Activated CD8-positive, alpha-beta memory T cell treated with anti-CD3 and anti-CD28 coated beads for 24 hours (primary cell): ENCODE results near the gene MAMSTR.
A peak's percentile ranks its signal among the peaks of the same experiment; 100 is the strongest.
"Not testable (repeated sequence)": the region's sequence is repeated elsewhere in the genome, so short reads cannot be mapped to it uniquely, and the experiment has no call there.

Experiments
- DNase-seq: peaks from one replicate; pipeline ENCODE4 v3.0.0-alpha.2; 2020

The MAMSTR gene, protein sequence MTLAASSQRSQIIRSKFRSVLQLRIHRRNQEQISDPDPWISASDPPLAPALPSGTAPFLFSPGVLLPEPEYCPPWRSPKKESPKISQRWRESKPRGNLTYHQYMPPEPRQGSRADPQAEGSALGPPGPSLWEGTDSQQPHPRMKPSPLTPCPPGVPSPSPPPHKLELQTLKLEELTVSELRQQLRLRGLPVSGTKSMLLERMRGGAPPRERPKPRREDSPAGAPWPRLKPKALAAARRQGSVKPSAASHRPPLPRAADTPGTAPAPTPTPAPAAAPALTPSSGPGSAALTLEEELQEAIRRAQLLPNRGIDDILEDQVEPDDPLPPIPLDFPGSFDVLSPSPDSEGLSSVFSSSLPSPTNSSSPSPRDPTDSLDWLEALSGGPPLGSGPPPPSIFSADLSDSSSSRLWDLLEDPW

GRCh38 chr19:48719263-48720171, at the start of gene MAMSTR:
TSS of gene MAMSTR (minus strand) at chr19:48719725. CDS start at chr19:48719031, 694 bp downstream.
- DNase-seq, result no peak

- no peak for DNase-seq
Measured at GRCh38 chr19:48768994-48769713, 49.6 kb upstream of the MAMSTR start.

GRCh38 chr19:48768171-48768753, 48.7 kb upstream of the MAMSTR start:
- not testable (repeated sequence) for DNase-seq

DNA sequence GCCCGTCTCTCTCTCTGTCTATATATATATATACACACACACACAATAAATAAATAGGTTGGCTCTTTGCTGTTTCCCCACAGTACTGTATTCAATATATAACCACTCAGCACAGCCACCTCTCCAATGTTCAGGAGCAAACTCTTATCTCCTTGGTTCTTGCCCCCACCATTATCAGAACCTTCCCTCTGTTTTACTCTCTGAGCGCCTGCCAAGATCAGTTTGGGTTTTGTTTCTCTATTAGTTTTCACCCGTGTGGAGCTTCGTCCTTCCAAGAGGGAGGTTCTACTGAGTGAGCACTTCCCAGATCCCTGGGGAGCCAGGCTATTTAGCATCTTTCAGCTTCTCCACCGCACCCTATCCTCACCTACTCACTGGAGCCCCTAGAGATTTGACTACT, 46.3 kb upstream of the MAMSTR start:
- DNase-seq, result not testable (repeated sequence)

DNA sequence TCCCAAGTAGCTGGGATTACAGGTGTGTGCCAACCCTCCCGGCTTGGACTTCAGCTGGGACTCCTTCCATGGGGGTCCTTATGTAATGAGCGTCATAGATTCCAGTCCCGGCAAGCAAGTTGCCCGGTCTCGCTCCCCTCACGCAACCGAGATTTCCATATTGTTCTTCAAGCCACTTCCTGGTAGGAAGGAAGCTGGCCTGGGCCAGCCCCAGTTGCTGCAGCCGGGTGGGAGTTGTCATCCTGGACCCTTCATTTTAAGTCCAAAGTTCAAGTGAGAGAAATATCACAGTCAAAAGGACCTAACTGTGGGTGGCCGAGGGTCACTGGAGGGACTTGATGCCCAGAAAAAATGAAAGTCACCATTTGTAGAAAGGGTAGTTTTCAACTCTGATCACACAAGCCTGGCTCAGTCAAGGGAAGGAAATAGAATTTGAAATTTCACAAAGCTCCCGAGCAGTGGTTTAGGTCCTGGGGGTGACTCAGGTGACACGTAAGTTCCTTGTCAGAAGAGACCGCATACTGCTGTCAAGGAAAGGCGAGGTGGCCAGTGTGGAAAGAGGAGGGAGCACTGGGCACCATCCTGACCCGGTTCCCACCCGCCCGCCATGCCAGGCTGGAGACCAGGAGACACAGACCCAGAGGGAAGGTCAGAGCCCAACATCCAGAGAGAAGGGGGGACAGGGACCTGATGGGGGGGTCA, 41.1 kb upstream of the MAMSTR start:
- no peak for DNase-seq

DNA sequence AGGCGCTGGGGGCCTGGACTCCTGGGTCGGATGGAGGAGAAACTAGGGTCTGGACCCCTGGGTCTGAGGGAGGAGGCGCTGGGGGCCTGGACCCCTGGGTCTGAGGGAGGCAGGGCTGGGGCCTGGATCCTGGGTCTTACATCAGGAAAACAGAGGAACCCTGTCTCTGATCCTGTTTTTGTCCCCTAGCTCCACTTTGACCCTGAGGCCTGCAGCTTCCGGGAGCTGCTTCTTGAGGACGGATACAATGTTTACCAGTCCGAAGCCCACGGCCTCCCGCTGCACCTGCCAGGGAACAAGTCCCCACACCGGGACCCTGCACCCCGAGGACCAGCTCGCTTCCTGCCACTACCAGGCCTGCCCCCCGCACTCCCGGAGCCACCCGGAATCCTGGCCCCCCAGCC, 38.2 kb upstream of the MAMSTR start:
- DNase-seq, result no peak

DNA sequence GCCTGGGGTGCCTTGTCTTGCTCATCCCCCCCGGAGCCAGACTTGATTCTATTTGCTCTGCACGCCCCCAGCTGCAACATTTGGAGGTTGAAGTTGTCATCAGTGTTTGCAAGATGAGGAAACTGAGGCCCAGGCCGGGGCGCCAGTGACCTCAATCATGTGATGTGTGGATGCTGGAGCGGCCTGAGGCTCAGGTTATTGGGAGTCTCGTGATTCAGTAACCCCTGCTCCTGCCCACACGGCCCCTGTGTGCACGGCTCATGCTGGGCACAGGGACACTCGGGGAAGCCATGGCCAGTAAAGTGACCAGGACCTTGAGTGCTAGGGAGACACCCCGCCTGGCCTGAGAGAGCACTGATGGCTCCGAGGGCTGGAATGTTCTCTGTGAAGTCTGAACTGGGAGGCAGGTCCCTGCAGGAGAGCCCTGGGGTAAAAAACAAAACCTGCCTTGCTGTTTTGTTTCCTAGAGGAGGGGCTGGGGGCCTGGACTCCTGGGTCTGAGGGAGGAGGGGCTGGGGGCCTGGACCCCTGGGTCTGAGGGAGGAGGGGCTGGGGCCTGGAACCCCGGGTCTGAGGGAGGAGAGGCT, 37.7 kb upstream of the MAMSTR start:
- no peak for DNase-seq

- no peak for DNase-seq
Measured at GRCh38 chr19:48756686-48757085, 37.2 kb upstream of the MAMSTR start.

DNA sequence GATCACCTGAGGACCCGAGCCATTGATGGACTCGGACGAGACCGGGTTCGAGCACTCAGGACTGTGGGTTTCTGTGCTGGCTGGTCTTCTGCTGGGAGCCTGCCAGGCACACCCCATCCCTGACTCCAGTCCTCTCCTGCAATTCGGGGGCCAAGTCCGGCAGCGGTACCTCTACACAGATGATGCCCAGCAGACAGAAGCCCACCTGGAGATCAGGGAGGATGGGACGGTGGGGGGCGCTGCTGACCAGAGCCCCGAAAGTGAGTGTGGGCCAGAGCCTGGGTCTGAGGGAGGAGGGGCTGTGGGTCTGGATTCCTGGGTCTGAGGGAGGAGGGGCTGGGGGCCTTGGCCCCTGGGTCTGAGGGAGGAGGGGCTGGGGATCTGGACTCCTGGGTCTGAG, 36.7 kb upstream of the MAMSTR start:
- no peak for DNase-seq

DNA sequence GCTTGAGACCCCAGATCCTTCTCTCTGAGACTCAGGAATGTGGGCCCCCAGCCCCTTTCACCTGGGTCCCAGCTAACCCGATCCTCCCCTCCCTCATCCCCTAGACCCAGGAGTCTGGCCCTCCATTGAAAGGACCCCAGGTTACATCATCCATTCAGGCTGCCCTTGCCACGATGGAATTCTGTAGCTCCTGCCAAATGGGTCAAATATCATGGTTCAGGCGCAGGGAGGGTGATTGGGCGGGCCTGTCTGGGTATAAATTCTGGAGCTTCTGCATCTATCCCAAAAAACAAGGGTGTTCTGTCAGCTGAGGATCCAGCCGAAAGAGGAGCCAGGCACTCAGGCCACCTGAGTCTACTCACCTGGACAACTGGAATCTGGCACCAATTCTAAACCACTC, 36.3 kb upstream of the MAMSTR start:
- no peak for DNase-seq

DNA sequence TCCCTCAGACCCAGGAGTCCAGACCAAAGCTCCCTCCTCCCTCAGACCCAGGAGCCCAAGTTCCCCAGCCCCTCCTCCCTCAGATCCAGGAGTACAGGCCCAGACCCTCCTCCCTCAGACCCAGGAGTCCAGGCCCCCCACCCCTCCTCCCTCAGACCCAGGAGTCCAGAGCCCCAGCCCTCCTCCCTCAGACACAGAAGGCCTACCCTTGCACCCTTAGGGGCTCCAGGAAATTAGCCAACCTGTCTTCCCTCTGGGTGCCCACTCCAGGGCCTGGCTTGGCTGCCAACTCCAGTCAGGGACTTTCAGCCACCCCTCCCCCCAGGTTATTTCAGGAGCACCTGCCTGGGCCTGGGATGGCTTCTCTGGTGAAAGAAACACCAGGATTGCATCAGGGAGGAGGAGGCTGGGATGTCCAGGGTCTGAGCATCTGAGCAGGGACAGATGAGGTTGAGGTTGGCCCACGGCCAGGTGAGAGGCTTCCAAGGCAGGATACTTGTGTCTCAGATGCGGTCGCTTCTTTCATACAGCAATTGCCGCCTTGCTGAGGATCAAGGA, 35.6 kb upstream of the MAMSTR start, which contains the start of gene FGF21:
Gene FGF21, plus strand, starts transcription at position 441 of the 558 bp plus-strand sequence. CDS start 713 bp downstream, outside the sequence.
- no peak for DNase-seq

- DNase-seq, result peak; percentile 72
Measured at GRCh38 chr19:48752496-48753365, 33.2 kb upstream of the MAMSTR start, which contains the start of gene FUT1. TSS of gene FUT1 (minus strand) at chr19:48752641. CDS start at chr19:48751281, 1,360 bp downstream.

DNA sequence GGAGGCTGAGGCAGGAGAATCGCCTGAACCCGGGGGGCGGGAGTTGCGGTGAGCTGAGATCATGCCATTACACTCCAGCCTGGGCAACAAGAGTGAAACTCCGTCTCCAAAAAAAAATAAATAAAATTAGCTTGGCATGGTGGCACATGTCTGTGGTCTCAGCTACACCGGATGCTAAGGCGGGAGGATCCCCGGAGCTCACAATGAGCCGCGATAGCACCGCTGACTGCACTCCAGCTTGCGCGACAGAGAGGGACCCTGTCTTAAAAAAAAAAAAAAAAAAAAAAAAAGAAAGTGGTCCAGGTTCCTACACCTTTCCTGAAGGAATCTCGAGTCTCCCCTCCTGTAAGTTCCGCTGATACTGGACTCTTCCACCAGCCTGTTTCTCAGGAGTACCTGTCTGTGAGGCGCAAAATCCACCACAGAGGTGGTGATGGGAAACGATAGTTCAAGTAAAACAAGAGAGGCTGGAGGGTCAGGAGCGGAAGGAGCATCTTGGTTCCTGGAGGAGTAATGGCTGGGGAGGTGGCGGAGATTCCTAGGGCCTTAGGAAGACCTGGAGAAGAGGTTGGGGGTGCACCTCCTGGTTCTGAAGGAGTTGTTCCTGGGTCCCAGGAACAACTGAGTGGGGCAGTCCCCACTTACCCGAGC, 32.4 kb upstream of the MAMSTR start:
- no peak for DNase-seq

DNA sequence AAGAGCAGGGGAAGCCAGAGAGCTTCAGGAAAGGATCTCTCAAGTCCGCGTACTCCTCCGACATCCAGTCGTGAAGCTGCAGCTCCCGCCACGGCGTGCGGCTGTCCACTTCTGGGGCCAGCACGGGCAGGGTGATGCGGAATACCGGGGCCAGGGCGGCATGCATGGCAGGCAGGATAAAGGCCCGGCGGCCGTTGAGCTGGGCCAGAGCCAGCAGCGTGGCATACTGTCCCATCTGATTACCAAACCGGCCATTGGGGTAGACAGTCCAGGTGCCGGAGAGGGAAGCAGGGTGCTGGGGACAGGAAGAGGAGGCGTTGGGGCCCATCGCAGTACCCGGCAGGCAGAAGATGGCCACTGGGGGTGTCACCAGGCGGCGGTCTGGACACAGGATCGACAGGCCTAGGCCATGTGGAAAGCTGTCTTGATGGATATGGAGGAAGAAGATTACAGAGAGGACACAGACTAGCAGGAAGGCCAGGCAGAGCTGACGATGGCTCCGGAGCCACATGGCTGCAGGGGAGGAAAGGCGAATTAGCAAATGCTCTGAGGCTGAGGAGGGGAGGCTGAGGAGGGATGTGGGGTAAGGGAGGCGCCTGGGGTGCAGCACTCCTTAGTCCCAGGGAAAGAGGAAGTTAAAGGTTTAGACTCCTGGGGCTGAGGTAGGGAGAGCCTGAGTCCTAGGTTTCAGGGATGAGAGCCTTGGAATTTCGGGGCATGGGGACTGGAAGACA, 31.4 kb upstream of the MAMSTR start:
- no peak for DNase-seq

GRCh38 chr19:48750351-48750750, 30.8 kb upstream of the MAMSTR start:
- DNase-seq, result no peak

DNA sequence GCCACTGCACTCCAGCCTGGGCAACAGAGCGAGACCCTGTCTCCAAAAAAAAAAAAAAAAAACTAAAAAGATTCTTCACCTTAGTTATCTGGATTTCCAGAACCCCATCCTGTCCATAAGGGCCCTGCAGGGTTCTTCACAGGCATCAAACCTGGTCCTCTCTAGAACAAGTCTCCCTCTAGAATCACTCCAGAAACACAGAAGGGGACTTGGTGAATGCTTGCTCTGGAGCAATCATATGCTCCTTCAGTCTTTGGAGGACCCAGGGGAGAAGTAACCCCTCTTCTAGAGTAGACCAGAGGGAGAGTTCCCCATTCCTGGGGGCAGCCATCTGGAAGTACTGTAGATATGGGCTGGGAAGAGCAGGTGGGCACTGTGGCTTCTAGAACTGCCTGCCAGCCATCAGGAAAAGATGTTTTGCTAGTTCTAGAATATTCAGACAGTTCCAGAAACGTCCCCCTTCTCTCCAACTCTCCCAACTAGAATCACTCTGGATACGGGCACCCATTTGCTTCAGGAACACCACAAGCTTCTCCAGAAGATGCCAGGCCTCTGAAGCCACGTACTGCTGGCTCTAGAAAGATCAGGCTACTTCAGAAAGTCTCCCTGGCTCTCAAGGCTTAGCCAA, 30.2 kb upstream of the MAMSTR start:
- no peak for DNase-seq

DNA sequence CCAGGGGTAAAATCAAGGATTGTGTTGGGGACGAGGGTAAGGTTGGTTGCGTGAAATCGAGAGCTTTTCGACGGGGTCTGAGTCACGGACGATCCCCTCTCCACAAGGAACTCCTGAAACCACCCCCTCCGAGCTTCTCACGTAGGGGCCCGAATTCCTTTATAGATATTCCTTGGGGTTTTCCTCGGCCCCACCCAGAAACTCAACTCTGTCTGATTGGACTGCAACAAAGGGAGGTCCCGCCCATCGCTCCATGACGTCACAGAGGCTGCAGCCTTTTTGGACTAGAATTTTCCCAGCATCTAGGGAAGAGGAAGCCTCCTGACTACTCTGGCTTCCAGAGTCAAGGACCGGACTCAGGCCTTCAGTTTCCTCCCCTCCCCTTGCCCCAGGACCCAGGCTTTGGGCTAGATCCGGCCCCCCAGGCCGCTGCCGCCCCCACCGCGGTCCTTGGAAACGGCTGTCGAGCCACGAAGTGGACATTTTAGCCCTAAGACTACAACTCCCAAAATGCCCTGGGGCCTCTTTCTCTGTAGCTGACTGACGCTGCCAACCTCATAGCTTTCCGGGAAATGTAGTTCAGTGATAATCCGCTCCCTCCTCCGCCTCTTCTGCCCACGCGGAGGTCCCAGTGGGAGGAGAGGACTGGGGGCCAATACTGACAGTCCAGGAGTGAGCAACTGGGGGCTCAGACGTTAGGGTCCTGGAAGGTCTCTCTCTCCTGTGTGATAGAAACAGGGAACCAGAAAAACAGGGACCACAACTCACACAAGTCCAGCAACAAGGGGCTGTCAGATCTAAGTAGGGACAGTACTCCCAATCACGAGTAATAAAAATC, 27.4 kb upstream of the MAMSTR start, which contains the start of gene IZUMO1:
Gene IZUMO1, minus strand, starts transcription at position 172 of the 838 bp plus-strand sequence. CDS start 1,050 bp downstream, outside the sequence.
- peak; percentile 71 for DNase-seq
